HepG2 (cell line): ENCODE results near the gene DCAF15. TPM values are rescaled to one million over a fixed set of nuclear protein-coding genes. Genes with fewer than 3 reads are reported as not detected.

ENCODE experiments used
- ATAC-seq: fragments of 200-7000 bp; cut with Tn5 transposase; 3 replicates; pipeline ENCODE4 v1.9.1; 2020; ENCODE audit warnings: mild to moderate bottlenecking, moderate library complexity
- BruUV-seq: library from RNA; stranded (reverse); fragments of 400-500 nt; replicated peaks from 2 replicates; lab custom pipeline; 2021; lab: Mats Ljungman, UMichigan
- CTCF ChIA-PET: fragments of 300-600 bp; formaldehyde crosslinking; extraction: SDS; loops from one replicate; lab custom pipeline; 2021; ENCODE audit warnings: low total read pairs, inconsistent platforms, low intra/inter-chr PET ratio; lab: Yijun Ruan, JAX
- POLR2A ChIA-PET: fragments of 350-600 bp; sonication (Branson Sonifier 250); formaldehyde crosslinking; loops from one replicate; lab custom pipeline; 2020; ENCODE audit warnings: antibody characterized with exemption, inconsistent platforms; lab: Yijun Ruan, JAX
- DNase-seq: peaks from one replicate; pipeline ENCODE4 v3.0.0-alpha.2; 2015; ENCODE audit warnings: low spot score
- FAIRE-seq: peaks from 3 replicates; lab custom pipeline; 2011; peaks lifted over from hg19 to GRCh38; lab: Jason Lieb, UNC
- H2AFZ ChIP-seq: one replicate; pipeline ENCODE4 v1.6.1; 2011; ENCODE audit warnings: low read length, inconsistent platforms
- H3K27ac ChIP-seq: fragments of 300-600 bp; 3 replicates; pipeline ENCODE4 v1.8.0; 2011; ENCODE audit warnings: mixed run types, mild to moderate bottlenecking, mixed read lengths, low read length, inconsistent platforms; ENCODE audit not compliant: insufficient read depth; ENCODE audit errors: extremely low read length
- H3K27me3 ChIP-seq, 2 experiments: fragments of 200-600 bp in 1 of 2; 2 replicates in 1 of 2; 3 replicates in 1 of 2; pipeline versions ENCODE4 v1.6.0 to v1.8.0; 2011; ENCODE audit warnings: low read length in 2 of 2, mild to moderate bottlenecking in 2 of 2, moderate library complexity in 2 of 2, inconsistent platforms in 1 of 2; ENCODE audit not compliant: insufficient read depth in 2 of 2, control insufficient read depth in 1 of 2
- H3K36me3 ChIP-seq, 2 experiments: fragments of 200-600 bp in 1 of 2; replicated peaks in 1 of 2; 2 replicates in 1 of 2; 3 replicates in 1 of 2; pipeline versions ENCODE4 v1.5.1 to v1.8.0; 2011; ENCODE audit warnings: low read length in 2 of 2, inconsistent platforms in 1 of 2; ENCODE audit not compliant: insufficient read depth in 2 of 2, control insufficient read depth in 1 of 2
- H3K4me1 ChIP-seq: 2 replicates; pipeline ENCODE4 v1.5.1; 2012; ENCODE audit warnings: low read length, inconsistent platforms; ENCODE audit not compliant: insufficient read depth
- H3K4me2 ChIP-seq: 2 replicates; pipeline ENCODE4 v1.6.0; 2011; ENCODE audit warnings: low read depth, low read length, inconsistent platforms
- H3K4me3 ChIP-seq, 3 experiments: fragments of 200-600 bp in 1 of 3; sonication (generic), shearing (Covaris generic) in 1 of 3; replicated peaks in 1 of 3; 2 replicates each; pipeline ENCODE4 v1.5.1; 2011 to 2016; ENCODE audit warnings: low read length in 3 of 3, inconsistent platforms in 2 of 3, low read depth in 2 of 3, mild to moderate bottlenecking in 2 of 3, control low read depth in 1 of 3, mixed read lengths in 1 of 3; ENCODE audit not compliant: insufficient read depth in 1 of 3
- H3K79me2 ChIP-seq: one replicate; pipeline ENCODE4 v1.6.1; 2011; ENCODE audit warnings: low read length, inconsistent platforms; ENCODE audit not compliant: insufficient read depth
- H3K9ac ChIP-seq: 2 replicates; pipeline ENCODE4 v1.6.0; 2011; ENCODE audit warnings: mild to moderate bottlenecking, low read depth, low read length, inconsistent platforms; ENCODE audit not compliant: insufficient read depth
- H3K9me3 ChIP-seq: 2 replicates; pipeline ENCODE4 v1.5.1; 2012; ENCODE audit warnings: mild to moderate bottlenecking, low read length
- H4K20me1 ChIP-seq: 2 replicates; pipeline ENCODE4 v1.6.0; 2011; ENCODE audit warnings: inconsistent platforms, mild to moderate bottlenecking, low read length, moderate library complexity; ENCODE audit not compliant: insufficient read depth
- AGO2 ChIP-seq: fragments of 200-400 bp; formaldehyde crosslinking; optimal IDR thresholded peaks from 2 replicates; pipeline ENCODE3; 2017; ENCODE audit warnings: mild to moderate bottlenecking, low read depth, low read length, moderate library complexity
- KDM5A ChIP-seq: fragments of 200-600 bp; sonication (generic); IDR thresholded peaks from 2 replicates; pipeline ENCODE4 v1.7.0; 2018; ENCODE audit warnings: antibody characterized with exemption, mild to moderate bottlenecking, low read length, borderline replicate concordance
- NRL ChIP-seq: sonication (generic); formaldehyde crosslinking; IDR thresholded peaks from 2 replicates; pipeline ENCODE4 v1.5.0; 2020; ENCODE audit warnings: missing genetic modification reagents, mild to moderate bottlenecking, moderate library complexity, borderline replicate concordance
- RXRA ChIP-seq: sonication (generic); formaldehyde crosslinking; IDR thresholded peaks from 2 replicates; pipeline ENCODE4 v1.5.1; 2020; ENCODE audit warnings: missing genetic modification reagents
- ZFY ChIP-seq: sonication (generic); formaldehyde crosslinking; IDR thresholded peaks from 2 replicates; pipeline ENCODE4 v1.4.0; 2020; ENCODE audit warnings: missing genetic modification reagents
- WGBS: methylation state at CpG from one replicate; pipeline ENCODE4 v1.1.6; 2017; ENCODE audit warnings: low lambda C conversion rate; 5-methylcytosine and 5-hydroxymethylcytosine counted together
- in situ Hi-C: cut with HindIII; loops from 2 replicates; pipeline ENCODE4 v1.10.0; 2017; ENCODE audit warnings: low pct_unique_long_range_greater_than_20kb; ENCODE audit not compliant: extremely low pct_ligation_motif_present
- intact Hi-C: fragments of 100-400 bp; cut with micrococcal nuclease; formaldehyde crosslinking; loops from one replicate; pipeline ENCODE4 v1.10.0; 2022; ENCODE audit not compliant: unreplicated experiment
- polyA plus RNA-seq, 8 experiments: library from polyadenylated mRNA; depleted of rRNA in 3 of 8; stranded (reverse) in 7 of 8; unstranded in 1 of 8; fragments of >200 nt; fragmentation: Illumina TruSeq in 4 of 8; extraction: Trizol in 4 of 8; gene quantifications; 2 replicates each; pipeline versions ENCODE4 v1.2.1 to v1.2.3, GENCODE V29; 2011 to 2016; ENCODE audit warnings: low read depth in 4 of 8, missing spikeins in 1 of 8, mixed read lengths in 1 of 8; ENCODE audit not compliant: insufficient read depth in 1 of 8
- total RNA-seq, 5 experiments: library from RNA; depleted of rRNA; stranded (reverse); fragments of >200 nt; fragmentation: Illumina TruSeq; extraction: Trizol; gene quantifications; 2 replicates each; pipeline ENCODE4 v1.2.3, GENCODE V29; 2016; ENCODE audit warnings: low read depth in 1 of 5
- TF ChIP-seq, protein P1 (sequence below): sonication (generic); formaldehyde crosslinking; IDR thresholded peaks from 2 replicates; pipeline ENCODE4 v1.8.0; 2022; ENCODE audit warnings: mild to moderate bottlenecking, missing genetic modification reagents, borderline replicate concordance

Gene DCAF15
- total and polyA plus RNA-seq, 2 of the 13 experiments (the other 11 are each of a cell fraction or from before 2014, with no cell fraction given), result 13.6 to 14.0 TPM

GRCh38 chr19:13963603-13964105 is 11.3 kb downstream of the DCAF15 start:
- no peaks in the 10 kb centered on the region for H4K20me1 ChIP-seq
- intact Hi-C loops (no loop called here), in situ Hi-C loops (no loop called here)
- DNase-seq, result no peak
- no peak overlapping the region for H3K4me3 ChIP-seq
- no peak overlapping the region for H3K4me2 ChIP-seq
- no peak overlapping the region for H3K27ac ChIP-seq
- H2AFZ ChIP-seq, result no peak overlapping the region
- FAIRE-seq, result no peak
- peaks cover 11 to 38% of the 10 kb centered on the region in 2 experiments for H3K36me3 ChIP-seq
- WGBS, result 98% methylated on average over 34 of the region's 48 CpGs
- POLR2A ChIA-PET, result no interaction called here
- no peaks in the 10 kb centered on the region for H3K27me3 ChIP-seq
- H3K79me2 ChIP-seq, result no peaks in the 10 kb centered on the region
- H3K9ac ChIP-seq, result no peak overlapping the region
- no peaks in the 10 kb centered on the region for H3K9me3 ChIP-seq
- no peak for ATAC-seq
- TF ChIP-seq AGO2, result peak; percentile 5
- no peak for TF ChIP-seq KDM5A
- no peaks in the 10 kb centered on the region for H3K4me1 ChIP-seq
- CTCF ChIA-PET, result no interaction called here
- no TSS peak for BruUV-seq

DNA sequence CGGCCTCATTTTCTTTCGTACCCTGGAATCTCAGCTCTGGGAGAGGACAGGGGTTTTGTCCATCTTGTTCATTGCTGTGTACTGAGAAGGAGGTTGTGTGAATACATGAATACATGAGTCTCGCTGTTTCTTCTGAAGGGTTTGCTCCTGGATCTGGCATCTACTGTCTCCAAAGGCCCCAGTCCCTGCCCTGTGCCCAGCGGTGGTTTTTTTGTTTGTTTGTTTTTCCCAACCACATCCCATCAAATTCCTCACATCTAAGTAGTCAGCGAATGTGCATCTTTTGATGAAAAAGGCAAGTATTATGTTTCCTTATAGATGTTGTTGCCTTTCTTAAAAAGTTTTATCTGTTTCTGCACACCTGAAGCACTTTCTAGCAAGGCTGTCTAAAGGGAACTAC is 12.5 kb downstream of the DCAF15 start:
- WGBS, result 93% methylated on average over 5 of the region's 5 CpGs
- ATAC-seq (no peak), DNase-seq (no peak), FAIRE-seq (no peak)
- intact Hi-C loops, result no loop called here
- Histone ChIP-seq H3K9ac (no peak overlapping the region), H2AFZ (no peak overlapping the region), H3K4me1 (no peaks in the 10 kb centered on the region), H3K9me3 (no peaks in the 10 kb centered on the region), H4K20me1 (no peaks in the 10 kb centered on the region), H3K27ac (no peak overlapping the region), H3K4me2 (no peak overlapping the region), H3K27me3 (no peaks in the 10 kb centered on the region), H3K4me3 (no peak overlapping the region), H3K79me2 (no peaks in the 10 kb centered on the region), H3K36me3 (peaks cover 16 to 42% of the 10 kb centered on the region in 2 experiments)
- ChIA-PET POLR2A (no interaction called here), CTCF (no interaction called here)
- TF ChIP-seq RXRA, result no peak
- TF ChIP-seq, protein P1, sequence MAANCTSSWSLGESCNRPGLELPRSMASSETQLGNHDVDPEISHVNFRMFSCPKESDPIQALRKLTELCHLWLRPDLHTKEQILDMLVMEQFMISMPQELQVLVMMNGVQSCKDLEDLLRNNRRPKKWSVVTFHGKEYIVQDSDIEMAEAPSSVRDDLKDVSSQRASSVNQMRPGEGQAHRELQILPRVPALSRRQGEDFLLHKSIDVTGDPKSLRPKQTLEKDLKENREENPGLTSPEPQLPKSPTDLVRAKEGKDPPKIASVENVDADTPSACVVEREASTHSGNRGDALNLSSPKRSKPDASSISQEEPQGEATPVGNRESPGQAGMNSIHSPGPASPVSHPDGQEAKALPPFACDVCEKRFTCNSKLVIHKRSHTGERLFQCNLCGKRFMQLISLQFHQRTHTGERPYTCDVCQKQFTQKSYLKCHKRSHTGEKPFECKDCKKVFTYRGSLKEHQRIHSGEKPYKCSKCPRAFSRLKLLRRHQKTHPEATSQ (CRISPR knock-in tag), result no peak
- TF ChIP-seq ZFY, result no peak
- no peak for TF ChIP-seq NRL (CRISPR knock-in tag)
- TSS peak; percentile 45 for BruUV-seq
- in situ Hi-C loops, result no loop called here
